Measurements from ENCODE around the gene PLPP3. TPM values are rescaled to one million over a fixed set of nuclear protein-coding genes. Genes with fewer than 3 reads are reported as not detected.

The PLPP3 gene
- total and polyA plus RNA-seq, 2 of the 8 experiments (the other 6 are each of a cell fraction or from before 2014, with no cell fraction given), result 33.2 to 42.0 TPM

- Histone ChIP-seq H3K27me3 (replicated peaks in 1 of 4; ENCODE audit: control insufficient read depth in 3 of 4, extremely low read depth in 1 of 4, insufficient read depth in 3 of 4, low read length in 3 of 4) (no peaks in the 10 kb centered on the region), H2BK20ac (ENCODE audit: low read length) (no peak overlapping the region), H3K79me1 (ENCODE audit: low read depth, low read length) (peaks cover 9% of the 10 kb centered on the region), H2BK12ac (ENCODE audit: low read depth, low read length) (no peak overlapping the region), H2AFZ (ENCODE audit: low read length) (no peak overlapping the region), H3K4ac (replicated peaks; ENCODE audit: insufficient read length, low read depth, low read length) (no peak overlapping the region), H3K23ac (ENCODE audit: insufficient read length) (no peak overlapping the region), H2BK120ac (replicated peaks; ENCODE audit: low read depth, low read length) (no peak overlapping the region), H2AK5ac (ENCODE audit: low read depth, low read length) (no peak overlapping the region), H2BK15ac (ENCODE audit: low read length) (no peak overlapping the region), H4K91ac (replicated peaks; ENCODE audit: insufficient read length, low read length) (no peak overlapping the region), H3K9me3 (ENCODE audit: insufficient read depth in 2 of 2, low read depth in 1 of 2, low read length in 1 of 2) (no peaks in the 10 kb centered on the region), H3K4me3 (ENCODE audit: extremely low read depth in 1 of 4, insufficient read depth in 2 of 4, low read depth in 3 of 4, low read length in 4 of 4) (no peak overlapping the region), H3K56ac (replicated peaks; ENCODE audit: insufficient read length, low read depth, low read length) (no peak overlapping the region), H3K36me3 (ENCODE audit: control insufficient read depth in 2 of 4, insufficient read depth in 4 of 4, low read length in 3 of 4) (peaks cover 0 to 34% (median 15%) of the 10 kb centered on the region in 4 experiments; a peak in 7 of 8 replicates), H4K8ac (ENCODE audit: extremely low read depth, insufficient read depth, low read length) (no peak overlapping the region), H3K23me2 (ENCODE audit: low read depth, low read length) (no peaks in the 10 kb centered on the region), H2BK5ac (ENCODE audit: low read depth, low read length) (peak overlapping the region; percentile 75; the same call in 1 of the 2 replicates), H3K14ac (ENCODE audit: insufficient read length) (no peak overlapping the region), H4K5ac (ENCODE audit: insufficient read length, low read depth, low read length) (no peak overlapping the region), H3K4me1 (replicated peaks in 1 of 4; ENCODE audit: control insufficient read depth in 3 of 4, insufficient read depth in 4 of 4, low read length in 3 of 4) (peaks cover 15 to 47% (median 43%) of the 10 kb centered on the region in 4 experiments), H3K9ac (replicated peaks in 1 of 4; ENCODE audit: extremely low read depth in 1 of 4, low read depth in 3 of 4, low read length in 3 of 4) (no peak overlapping the region), H3K4me2 (ENCODE audit: insufficient read depth in 1 of 2, low read depth in 2 of 2, low read length in 2 of 2) (no peak overlapping the region), H4K20me1 (replicated peaks in 1 of 2; ENCODE audit: control insufficient read depth in 1 of 2, insufficient read depth in 2 of 2, low read length in 2 of 2) (no peaks in the 10 kb centered on the region), H3K18ac (ENCODE audit: extremely low read depth, low read length) (no peak overlapping the region), H3K79me2 (ENCODE audit: control insufficient read depth in 1 of 2, insufficient read depth in 2 of 2, low read length in 2 of 2) (peaks cover 25 to 79% of the 10 kb centered on the region in 2 experiments; a peak in 3 of 4 replicates), H3K27ac (ENCODE audit: low read depth, low read length) (no peak overlapping the region)
- WGBS, 2 experiments (ENCODE audit: extremely low coverage in 1 of 2, insufficient coverage in 1 of 2, insufficient read length in 1 of 2, insufficient replicate concordance in 2 of 2, low coverage in 1 of 2, low lambda C conversion rate in 2 of 2, missing lambda C conversion rate in 1 of 2), result 76% methylated on average over 3 of the region's 3 CpGs; no CpG with 5 or more reads in 1 of the 2 experiments
- FAIRE-seq (no peak), DNase-seq (ENCODE audit: low read depth in 1 of 2, low spot score in 2 of 2) (no peak)
- ChIA-PET POLR2A (ENCODE audit: partially characterized antibody) (interaction anchor here (0.8 to 4.5 kb wide), 5 partner anchors 9 to 39 kb away, joined by 3 to 30 read pairs (median 5); partner anchors contain the start of gene PLPP3), CTCF (ENCODE audit: partially characterized antibody) (interaction anchor here (0.9 kb wide), 1 partner anchor 8 kb away, joined by 4 read pairs; no protein-coding TSS in a partner anchor)
- no peak for TF ChIP-seq MAFK (IDR thresholded peaks at IDR 0.05; ENCODE audit: low read depth, low read length)
- TF ChIP-seq SIRT6 (IDR thresholded peaks at IDR 0.05; ENCODE audit: low read length), result no peak
- TF ChIP-seq GTF2F1 (IDR thresholded peaks at IDR 0.05; ENCODE audit: borderline replicate concordance, low read depth, low read length), result no peak
- no peak for TF ChIP-seq RAD21 (IDR thresholded peaks at IDR 0.05 in 1 of 2, conservative IDR thresholded peaks at IDR 0.05 in 1 of 2; ENCODE audit: low read depth in 2 of 2, low read length in 2 of 2)
- no peak for TF ChIP-seq POLR2AphosphoS5 (IDR thresholded peaks at IDR 0.05; ENCODE audit: low read depth, low read length)
- TF ChIP-seq TAF1 (IDR thresholded peaks at IDR 0.05; ENCODE audit: low read depth, low read length), result no peak
- TF ChIP-seq TCF12 (IDR thresholded peaks at IDR 0.05; ENCODE audit: low read depth, low read length), result no peak
- no peak for TF ChIP-seq CEBPB (IDR thresholded peaks at IDR 0.05; ENCODE audit: low read depth, low read length)
- no peak for TF ChIP-seq FOSL1 (IDR thresholded peaks at IDR 0.05; ENCODE audit: insufficient read depth, low read depth, low read length)
- no peak for TF ChIP-seq ZNF274 (IDR thresholded peaks at IDR 0.05; ENCODE audit: borderline replicate concordance, extremely low read depth, low read length)
- no peak for TF ChIP-seq USF2 (IDR thresholded peaks at IDR 0.05; ENCODE audit: low read length)
- no peak for TF ChIP-seq EZH2 (IDR thresholded peaks at IDR 0.05; ENCODE audit: low read depth, low read length, severe bottlenecking)
- no peak for TF ChIP-seq CHD2 (IDR thresholded peaks at IDR 0.05; ENCODE audit: low read length)
Measured at GRCh38 chr1:56538532-56538931, 40.8 kb downstream of the PLPP3 start.

Data from H1 (cell line).